ENCODE results near the gene PRKAR1B. TPM values are rescaled to one million over a fixed set of nuclear protein-coding genes. Genes with fewer than 3 reads are reported as not detected.

The PRKAR1B gene
- total RNA-seq, 1 experiment from 2014 or later: 43.3 TPM

- Histone ChIP-seq H2BK15ac (ENCODE audit: low read depth, low read length) (no peak overlapping the region), H3K4ac (ENCODE audit: low read depth, low read length) (no peak overlapping the region), H3K18ac (ENCODE audit: insufficient read length, low read depth, low read length) (peak overlapping the region; percentile 34), H2BK20ac (ENCODE audit: low read depth, low read length, poor library complexity, severe bottlenecking) (no peak overlapping the region), H3K9ac (ENCODE audit: extremely low read depth, insufficient read length, low read length) (no peak overlapping the region), H3K79me1 (ENCODE audit: insufficient read depth, low read depth, low read length, poor library complexity, severe bottlenecking) (no peaks in the 10 kb centered on the region), H2AK5ac (ENCODE audit: insufficient read length, low read length) (no peak overlapping the region), H3K27me3 (ENCODE audit: insufficient read depth, low read length) (no peaks in the 10 kb centered on the region), H3K23ac (ENCODE audit: insufficient read length, low read depth, low read length) (no peak overlapping the region), H4K5ac (ENCODE audit: insufficient read length, low read depth, low read length) (no peak overlapping the region), H2AFZ (ENCODE audit: low read length) (no peak overlapping the region), H2BK5ac (ENCODE audit: insufficient read length, low read length) (no peak overlapping the region), H3K4me2 (ENCODE audit: insufficient read depth, insufficient read length, low read length) (no peak overlapping the region), H2BK12ac (ENCODE audit: insufficient read length, low read depth, low read length) (no peak overlapping the region), H3T11ph (ENCODE audit: low read length) (no peak overlapping the region), H3K27ac (ENCODE audit: insufficient read length, low read depth, low read length) (no peak overlapping the region), H3K9me3 (ENCODE audit: control insufficient read depth, low read depth, low read length) (no peaks in the 10 kb centered on the region), H4K8ac (replicated peaks; ENCODE audit: insufficient read length, low read depth, low read length) (no peak overlapping the region), H4K20me1 (ENCODE audit: control insufficient read depth, insufficient read depth, insufficient read length) (peaks cover 9% of the 10 kb centered on the region), H3K79me2 (ENCODE audit: insufficient read depth, low read length) (no peaks in the 10 kb centered on the region), H3K4me1 (ENCODE audit: insufficient read depth, low read length) (no peaks in the 10 kb centered on the region), H3K14ac (ENCODE audit: insufficient read depth, low read length) (peak overlapping the region; percentile 8; the same call in 1 of the 2 replicates), H4K91ac (ENCODE audit: insufficient read length, low read depth, low read length) (peak overlapping the region; percentile 26), H3K56ac (ENCODE audit: insufficient read length, low read depth, low read length) (no peak overlapping the region), H3K23me2 (ENCODE audit: insufficient read length, low read depth, low read length, poor library complexity, severe bottlenecking) (peaks cover 2% of the 10 kb centered on the region), H2BK120ac (ENCODE audit: low read depth, low read length, poor library complexity, severe bottlenecking) (no peak overlapping the region)
- no peak overlapping the region for H3K4me3 Mint-ChIP-seq
- no CpG with 5 or more reads among the region's 28 CpGs for WGBS (ENCODE audit: extremely low coverage, insufficient read length, low lambda C conversion rate)
- H3K9me3 Mint-ChIP-seq: no peaks in the 10 kb centered on the region
- peaks cover 0 to 8% (median 4%) of the 10 kb centered on the region in 3 experiments; a peak in 5 of 7 replicates for H3K36me3 Mint-ChIP-seq (ENCODE audit: insufficient read depth in 1 of 3, low read depth in 3 of 3)
- peaks cover 8 to 12% of the 10 kb centered on the region in 2 experiments for H3K4me1 Mint-ChIP-seq
- no peak for DNase-seq
- TF ChIP-seq, protein P1, sequence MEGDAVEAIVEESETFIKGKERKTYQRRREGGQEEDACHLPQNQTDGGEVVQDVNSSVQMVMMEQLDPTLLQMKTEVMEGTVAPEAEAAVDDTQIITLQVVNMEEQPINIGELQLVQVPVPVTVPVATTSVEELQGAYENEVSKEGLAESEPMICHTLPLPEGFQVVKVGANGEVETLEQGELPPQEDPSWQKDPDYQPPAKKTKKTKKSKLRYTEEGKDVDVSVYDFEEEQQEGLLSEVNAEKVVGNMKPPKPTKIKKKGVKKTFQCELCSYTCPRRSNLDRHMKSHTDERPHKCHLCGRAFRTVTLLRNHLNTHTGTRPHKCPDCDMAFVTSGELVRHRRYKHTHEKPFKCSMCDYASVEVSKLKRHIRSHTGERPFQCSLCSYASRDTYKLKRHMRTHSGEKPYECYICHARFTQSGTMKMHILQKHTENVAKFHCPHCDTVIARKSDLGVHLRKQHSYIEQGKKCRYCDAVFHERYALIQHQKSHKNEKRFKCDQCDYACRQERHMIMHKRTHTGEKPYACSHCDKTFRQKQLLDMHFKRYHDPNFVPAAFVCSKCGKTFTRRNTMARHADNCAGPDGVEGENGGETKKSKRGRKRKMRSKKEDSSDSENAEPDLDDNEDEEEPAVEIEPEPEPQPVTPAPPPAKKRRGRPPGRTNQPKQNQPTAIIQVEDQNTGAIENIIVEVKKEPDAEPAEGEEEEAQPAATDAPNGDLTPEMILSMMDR (conservative IDR thresholded peaks at IDR 0.05): no peak
- H3K27me3 Mint-ChIP-seq (ENCODE audit: low read depth): no peaks in the 10 kb centered on the region
- peak overlapping the region; percentile 42 to 89 (median 70); a peak in 5 of 7 replicates for H3K27ac Mint-ChIP-seq
Measured at GRCh38 chr7:604884-605531, 122.1 kb downstream of the PRKAR1B start.
